NAMALWA (cell line): ENCODE measurements around the gene ATP6V1F.
A peak's percentile ranks its signal among the peaks of the same experiment; 100 is the strongest.

Experiments
- DNase-seq: peaks from one replicate; pipeline ENCODE4 v3.0.0-alpha.2; 2015; ENCODE audit warnings: low spot score

ATP6V1F gene

DNA sequence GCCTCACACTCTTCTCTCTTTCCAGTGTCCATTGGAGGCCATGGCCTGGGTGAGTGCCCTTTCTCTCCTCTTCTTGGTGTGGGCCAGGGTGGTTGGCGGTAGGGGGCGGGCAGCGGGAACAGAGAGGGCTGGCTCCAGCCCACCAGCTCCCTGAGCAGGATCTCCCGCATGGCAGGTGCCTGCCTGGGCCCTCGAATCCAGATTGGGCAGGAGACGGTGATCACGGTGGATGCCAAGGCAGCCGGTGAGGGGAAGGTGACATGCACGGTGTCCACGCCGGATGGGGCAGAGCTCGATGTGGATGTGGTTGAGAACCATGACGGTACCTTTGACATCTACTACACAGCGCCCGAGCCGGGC lies 13.5 kb upstream of the ATP6V1F start:
- no peak for DNase-seq

- DNase-seq = no peak
Measured at GRCh38 chr7:128849804-128850490, 12.7 kb upstream of the ATP6V1F start.

DNA sequence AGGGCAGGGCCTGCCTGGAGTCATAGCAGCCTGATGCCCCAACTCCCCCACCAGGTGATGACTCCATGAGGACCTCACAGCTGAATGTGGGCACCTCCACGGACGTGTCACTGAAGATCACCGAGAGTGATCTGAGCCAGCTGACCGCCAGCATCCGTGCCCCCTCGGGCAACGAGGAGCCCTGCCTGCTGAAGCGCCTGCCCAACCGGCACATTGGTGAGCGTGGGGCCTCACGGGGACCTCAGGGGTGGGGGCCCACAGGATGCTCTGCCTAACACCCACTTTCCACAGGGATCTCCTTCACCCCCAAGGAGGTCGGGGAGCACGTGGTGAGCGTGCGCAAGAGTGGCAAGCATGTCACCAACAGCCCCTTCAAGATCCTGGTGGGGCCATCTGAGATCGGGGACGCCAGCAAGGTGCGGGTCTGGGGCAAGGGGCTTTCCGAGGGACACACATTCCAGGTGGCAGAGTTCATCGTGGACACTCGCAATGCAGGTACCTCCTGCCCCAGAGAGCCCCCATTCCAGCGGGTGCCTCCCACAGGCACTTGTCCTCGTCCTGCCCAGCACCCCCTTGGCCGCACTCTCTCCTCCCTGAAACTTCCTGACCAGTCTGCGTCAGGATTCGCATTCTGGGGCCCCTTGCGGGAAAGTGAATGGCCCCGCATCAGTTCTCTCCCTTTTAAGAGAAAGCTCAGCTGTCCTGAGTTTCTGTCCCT lies 10.0 kb upstream of the ATP6V1F start:
- no peak for DNase-seq

GRCh38 chr7:128853799-128854198 lies 8.9 kb upstream of the ATP6V1F start:
- no peak for DNase-seq

GRCh38 chr7:128854396-128854795 lies 8.3 kb upstream of the ATP6V1F start:
- DNase-seq = no peak

DNA sequence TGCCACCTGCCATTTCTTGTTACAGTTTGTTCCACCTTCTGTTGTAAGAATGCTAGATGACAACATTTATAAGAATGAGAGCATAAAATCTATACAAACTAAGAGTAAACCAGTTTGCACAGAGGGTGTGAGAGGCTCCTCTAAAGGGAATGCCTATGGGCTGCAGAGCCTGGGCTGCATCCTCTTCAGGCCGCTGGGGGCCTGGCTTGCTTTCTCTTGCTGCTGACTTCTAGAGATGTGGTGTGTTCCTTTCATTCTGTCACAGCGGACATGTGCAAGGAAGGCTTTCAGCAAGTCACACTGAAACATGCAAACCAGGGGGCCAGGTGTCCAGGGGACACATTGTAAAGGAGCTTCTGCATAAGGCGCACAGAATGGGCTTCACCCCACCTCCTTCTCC lies 7.1 kb upstream of the ATP6V1F start:
- DNase-seq = peak; percentile 54

GRCh38 chr7:128856001-128856718 lies 6.5 kb upstream of the ATP6V1F start:
- DNase-seq = no peak

- DNase-seq = no peak
Measured at GRCh38 chr7:128858380-128859231, 4.0 kb upstream of the ATP6V1F start.

DNA sequence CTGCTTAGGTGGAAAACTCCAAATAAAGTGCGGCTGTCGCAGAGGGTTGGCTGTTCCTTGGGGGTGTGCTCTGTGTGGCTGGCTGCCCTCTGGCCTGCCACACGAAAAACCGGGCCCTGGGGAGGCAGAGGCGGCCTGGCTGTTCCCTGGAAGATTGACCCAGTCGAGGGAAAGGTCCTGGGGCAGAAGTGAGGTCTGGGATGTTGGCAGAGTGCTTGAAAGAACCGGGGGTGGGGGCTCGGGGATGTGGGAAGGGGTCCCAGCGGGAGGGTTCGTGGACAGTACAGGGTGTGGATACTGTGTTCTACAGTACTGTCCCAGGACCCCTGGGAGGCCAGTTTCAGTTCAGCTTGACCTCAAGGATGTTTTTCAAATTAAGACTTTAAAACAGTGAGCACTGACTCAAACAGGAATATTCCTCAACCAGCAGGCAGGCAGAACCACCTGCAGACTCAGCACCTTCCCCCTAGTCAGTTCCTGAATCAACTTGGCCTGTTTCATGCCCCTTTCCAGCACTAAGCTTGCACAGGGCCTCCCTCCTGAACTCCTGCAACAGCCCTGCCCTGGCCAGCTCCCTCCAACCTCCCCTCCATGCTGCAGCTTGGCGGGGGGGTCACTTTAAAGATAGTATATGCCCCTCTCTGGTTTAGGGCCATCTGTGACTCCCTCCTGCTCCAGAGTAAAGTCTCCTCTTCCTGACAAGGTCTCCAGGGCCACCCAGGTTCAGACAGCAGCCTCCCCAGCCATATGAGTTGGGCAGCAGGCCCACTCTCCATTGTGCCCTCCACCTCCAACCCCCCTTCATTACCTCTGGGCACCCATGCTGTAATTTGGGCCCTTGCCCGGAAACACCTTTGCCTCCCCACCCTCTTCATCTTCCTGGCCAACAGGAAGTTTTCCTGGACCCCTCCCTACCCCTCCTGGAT lies 3.2 kb upstream of the ATP6V1F start:
- no peak for DNase-seq

- peak; percentile 51 for DNase-seq
Measured at GRCh38 chr7:128860158-128861073, 2.2 kb upstream of the ATP6V1F start.

- DNase-seq = no peak
Measured at GRCh38 chr7:128861957-128862570, 592 bp upstream of the ATP6V1F start.

- DNase-seq = peak; percentile 90
Measured at GRCh38 chr7:128863433-128863989, 855 bp downstream of the ATP6V1F start.

DNA sequence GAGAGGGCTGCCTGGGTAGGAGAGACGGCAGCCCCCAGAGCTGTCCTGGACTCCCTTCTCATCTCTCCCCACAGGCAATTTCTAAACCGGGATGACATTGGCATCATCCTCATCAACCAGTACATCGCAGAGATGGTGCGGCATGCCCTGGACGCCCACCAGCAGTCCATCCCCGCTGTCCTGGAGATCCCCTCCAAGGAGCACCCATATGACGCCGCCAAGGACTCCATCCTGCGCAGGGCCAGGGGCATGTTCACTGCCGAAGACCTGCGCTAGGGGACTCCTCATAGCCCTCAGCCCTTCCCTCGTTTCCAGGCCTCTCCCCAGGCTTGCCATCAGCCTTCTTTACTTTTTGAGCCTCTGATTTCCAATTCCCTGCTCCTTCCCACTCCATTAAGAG lies 2.6 kb downstream of the ATP6V1F start:
- no peak for DNase-seq

- DNase-seq = no peak
Measured at GRCh38 chr7:128865996-128866877, 3.6 kb downstream of the ATP6V1F start.

- no peak for DNase-seq
Measured at GRCh38 chr7:128867241-128867640, 4.6 kb downstream of the ATP6V1F start.

DNA sequence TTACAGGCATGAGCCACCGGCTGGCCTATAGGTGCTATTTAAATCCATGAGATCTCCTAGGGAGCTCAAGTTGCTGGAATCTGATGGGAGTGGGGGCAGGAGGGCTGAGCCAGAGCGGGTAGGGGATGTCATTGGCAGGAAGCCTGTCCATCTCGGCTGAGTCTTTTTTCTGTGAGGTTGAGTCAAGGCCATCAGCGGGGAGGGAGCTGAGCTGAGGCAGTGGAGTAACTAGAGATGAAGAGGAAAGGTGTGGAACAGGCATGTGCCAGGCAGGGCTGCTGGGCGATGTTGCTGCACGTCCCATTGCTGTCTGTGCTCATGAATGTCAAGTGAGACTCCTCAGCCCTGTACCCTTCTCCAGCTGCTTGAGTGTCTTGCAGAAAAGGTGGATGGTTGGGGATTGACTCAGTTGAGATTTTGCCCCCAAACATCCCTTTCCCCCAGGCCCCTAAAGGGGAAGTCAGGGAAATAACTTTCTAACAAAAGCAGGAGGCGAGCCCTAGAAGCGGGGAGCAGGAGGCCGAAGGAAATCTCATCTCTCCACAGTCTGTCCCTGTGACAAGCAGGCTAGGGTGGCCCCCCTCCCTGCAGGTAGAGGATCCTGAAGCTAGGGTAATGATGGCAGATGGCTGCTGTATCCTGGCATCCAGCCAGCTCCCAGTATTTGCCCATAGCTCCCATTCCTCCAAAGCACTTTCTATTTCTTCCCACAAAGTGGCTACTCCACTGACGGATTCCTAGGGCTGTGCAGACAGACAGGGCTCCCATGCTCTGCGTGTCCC lies 5.4 kb downstream of the ATP6V1F start:
- no peak for DNase-seq

DNA sequence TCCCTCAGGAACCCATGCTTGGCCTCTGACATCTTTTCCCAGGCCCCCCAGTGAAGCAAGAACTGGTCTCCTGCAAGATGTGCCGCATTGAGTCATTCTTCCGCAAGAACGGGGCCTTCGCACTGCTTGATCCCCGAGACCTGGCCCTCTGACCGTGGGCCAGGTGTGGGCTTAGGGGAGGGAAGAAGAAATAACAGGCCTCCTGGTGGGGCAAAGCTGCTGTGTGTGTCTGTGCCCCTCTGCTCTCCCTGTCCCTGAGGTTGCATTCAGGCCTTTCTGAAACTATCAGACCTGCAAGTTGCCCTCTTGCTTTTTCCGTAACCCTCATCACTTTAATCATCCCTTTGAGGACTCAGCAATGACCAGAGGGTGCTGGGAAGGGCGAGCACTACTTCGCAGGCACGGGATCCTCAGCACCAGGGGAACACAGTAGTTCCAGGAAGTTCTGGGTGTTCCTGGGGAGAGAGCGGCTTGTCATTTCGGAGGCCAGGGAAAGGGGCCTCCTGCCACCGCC lies 6.0 kb downstream of the ATP6V1F start:
- DNase-seq = no peak
